HFF-Myc (cell line): ENCODE measurements around the gene LINGO1.

Source experiments
- DNase-seq: peaks from one replicate; pipeline ENCODE4 v3.0.0-alpha.2; 2011; ENCODE audit warnings: low read depth; ENCODE audit errors: extremely low read depth
- H3K4me3 ChIP-seq: replicated peaks from 2 replicates; pipeline ENCODE4 v1.5.1; 2011; ENCODE audit warnings: low read depth, mild to moderate bottlenecking, control low read depth, low read length
- CTCF ChIP-seq: IDR thresholded peaks from 2 replicates; pipeline ENCODE4 v1.5.1; 2012; ENCODE audit warnings: mild to moderate bottlenecking, low read depth, low read length, control low read depth; ENCODE audit errors: missing control alignments

Gene LINGO1

DNA sequence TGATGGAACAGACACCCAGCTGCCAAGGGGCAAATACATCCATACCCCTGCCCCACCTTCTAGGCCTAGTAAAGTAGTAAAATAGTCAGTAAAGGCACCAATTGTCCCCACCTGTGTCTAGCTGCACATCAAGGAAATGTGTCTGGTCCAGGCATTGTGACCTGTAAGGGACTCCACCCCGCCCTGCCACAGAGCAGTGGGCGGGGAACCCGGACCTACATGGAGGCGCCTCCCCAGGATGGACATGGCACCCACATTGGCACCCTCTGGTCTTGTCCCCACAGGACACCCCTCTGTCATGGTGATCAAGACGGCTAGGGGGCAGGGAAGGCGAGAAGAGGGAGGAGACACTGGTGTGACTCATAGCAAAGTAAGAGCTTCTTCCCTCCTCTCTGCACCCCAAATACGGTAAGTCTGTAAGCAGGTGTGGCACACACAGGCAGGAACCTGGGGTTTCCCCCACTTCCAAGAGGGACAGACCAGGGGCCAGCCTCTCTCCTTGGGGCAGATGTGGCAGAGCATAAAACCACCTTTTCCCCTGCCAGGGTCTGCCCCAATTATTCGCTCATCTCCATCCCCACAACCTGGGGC lies 13.5 kb upstream of the LINGO1 start:
- TF ChIP-seq CTCF = no peak
- no peak for DNase-seq
- no peak overlapping the region for H3K4me3 ChIP-seq

DNA sequence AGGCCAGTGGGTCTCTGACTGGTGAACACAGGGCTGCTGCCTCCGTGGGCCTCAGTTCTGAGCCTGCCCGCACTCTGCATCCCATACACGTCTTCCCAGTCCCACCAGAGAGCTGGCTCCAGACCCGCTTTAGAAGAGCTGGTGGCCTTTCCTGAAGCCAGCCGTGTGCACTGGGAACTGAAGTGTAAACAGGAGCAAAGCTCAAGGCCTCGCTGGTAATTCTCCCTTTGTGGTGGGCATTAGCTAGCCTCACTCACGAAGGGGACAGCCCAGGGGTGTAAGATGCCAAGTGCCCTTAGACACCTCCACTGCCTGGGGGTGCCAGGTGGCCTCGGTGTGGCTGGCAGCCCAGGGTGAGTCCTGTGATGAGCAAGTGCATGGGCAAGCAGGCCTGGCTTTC lies 12.9 kb upstream of the LINGO1 start:
- DNase-seq = no peak
- H3K4me3 ChIP-seq = no peak overlapping the region
- TF ChIP-seq CTCF = no peak

DNA sequence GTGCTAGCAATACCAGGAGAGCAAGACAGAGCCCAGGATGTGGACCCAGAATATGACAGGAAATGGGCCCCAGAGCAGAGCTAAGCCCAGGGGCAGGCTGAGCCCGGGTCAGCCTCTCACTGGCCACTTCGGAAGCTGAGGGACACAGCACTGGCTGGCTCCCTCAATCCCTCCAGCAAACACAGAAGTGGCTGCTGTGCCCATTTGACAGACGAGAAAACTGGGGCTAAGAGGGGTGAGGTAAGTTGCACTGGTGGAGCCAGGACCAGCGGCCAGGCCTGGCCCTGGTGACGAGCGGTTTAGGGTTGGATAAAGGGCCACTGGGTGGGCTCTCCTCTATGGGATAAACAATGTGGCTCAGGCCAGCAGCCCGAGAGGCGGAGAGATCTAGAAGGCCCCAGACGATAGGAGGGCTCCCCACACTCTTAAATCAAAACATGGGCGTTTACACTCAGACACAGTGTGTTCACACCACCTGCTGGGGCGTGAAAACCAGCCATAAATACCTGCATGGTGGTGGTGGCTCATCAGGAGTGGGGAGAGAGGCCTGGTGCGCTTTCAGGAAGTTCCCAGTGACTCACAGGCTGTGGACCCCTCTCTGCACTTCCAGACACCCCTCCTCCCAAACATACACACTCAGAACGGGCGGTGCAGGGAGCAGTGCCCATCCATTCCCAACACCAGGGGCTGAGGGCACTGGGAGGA lies 12.0 kb upstream of the LINGO1 start:
- no peak for DNase-seq
- no peak overlapping the region for H3K4me3 ChIP-seq
- TF ChIP-seq CTCF = no peak

GRCh38 chr15:77643764-77644163 lies 11.1 kb upstream of the LINGO1 start:
- TF ChIP-seq CTCF = no peak
- DNase-seq = no peak
- H3K4me3 ChIP-seq = no peak overlapping the region

- DNase-seq = no peak
Measured at GRCh38 chr15:77642793-77643430, 10.2 kb upstream of the LINGO1 start.

GRCh38 chr15:77641999-77642398 lies 9.3 kb upstream of the LINGO1 start:
- no peak overlapping the region for H3K4me3 ChIP-seq
- DNase-seq = no peak
- no peak for TF ChIP-seq CTCF

More at GRCh38 chr15:77642793-77643430, 10.2 kb upstream of the LINGO1 start:
- H3K4me3 ChIP-seq = no peak overlapping the region
- no peak for TF ChIP-seq CTCF
